Thyroid gland (tissue), 4 donors: ENCODE results near the gene ZNF227.

Source experiments
- CTCF ChIP-seq, 6 experiments: fragments of 200-600 bp in 3 of 6; fragments of 450-650 bp in 3 of 6; sonication (generic) in 3 of 6; IDR thresholded peaks; one replicate each; pipeline ENCODE4 v1.5.1; 2016 to 2019; ENCODE audit warnings: antibody characterized with exemption in 6 of 6, mild to moderate bottlenecking in 2 of 6, inconsistent platforms in 1 of 6, moderate library complexity in 1 of 6
- POLR2A ChIP-seq, 2 donors: fragments of 450-650 bp; IDR thresholded peaks; one replicate each; pipeline ENCODE4 v1.6.1; 2017; ENCODE audit warnings: antibody characterized with exemption in 2 of 2, mild to moderate bottlenecking in 2 of 2, moderate library complexity in 1 of 2

GRCh38 chr19:44254496-44254895 is 42.2 kb downstream of the ZNF227 start:
- TF ChIP-seq CTCF (IDR thresholded peaks at IDR 0.05) = no peak
- no peak for TF ChIP-seq POLR2A (IDR thresholded peaks at IDR 0.05)
